Mesothelial cell of epicardium (in vitro differentiated cells): ENCODE results near the gene SULT1C3. TPM values are rescaled to one million over a fixed set of nuclear protein-coding genes. Genes with fewer than 3 reads are reported as not detected.

ENCODE experiments used
- DNase-seq, 2 experiments: peaks; one replicate each; pipeline ENCODE4 v3.0.0; 2021; ENCODE audit warnings: low spot score in 2 of 2; ENCODE audit not compliant: unreplicated experiment in 2 of 2
- H3K27ac Mint-ChIP-seq: 2 replicates; pipeline ENCODE4 v1.8.0; 2021; ENCODE audit warnings: mixed read lengths
- H3K27me3 Mint-ChIP-seq: 2 replicates; pipeline ENCODE4 v1.8.0; 2021; ENCODE audit warnings: low read depth, mixed read lengths
- H3K36me3 Mint-ChIP-seq: 2 replicates; pipeline ENCODE4 v1.8.0; 2021; ENCODE audit warnings: mixed read lengths
- H3K4me1 Mint-ChIP-seq: 2 replicates; pipeline ENCODE4 v1.8.0; 2021; ENCODE audit warnings: mixed read lengths
- H3K4me3 Mint-ChIP-seq: 2 replicates; pipeline ENCODE4 v1.8.0; 2021; ENCODE audit warnings: mild to moderate bottlenecking, moderate library complexity, mixed read lengths
- H3K9me3 Mint-ChIP-seq: 2 replicates; pipeline ENCODE4 v1.8.0; 2021; ENCODE audit warnings: mixed read lengths
- CTCF ChIP-seq: fragments of 200-600 bp; sonication (generic); IDR thresholded peaks from one replicate; pipeline ENCODE4 v1.5.0; 2021; ENCODE audit warnings: antibody characterized with exemption; ENCODE audit not compliant: unreplicated experiment
- total RNA-seq: library from RNA; stranded (reverse); gene quantifications from 3 replicates; pipeline ENCODE4 v1.2.1, GENCODE V29; 2021

Gene SULT1C3
- total RNA-seq, 1 donor from 2014 or later: not detected

GRCh38 chr2:108285616-108286015, 45.8 kb downstream of the SULT1C3 start:
- no peak overlapping the region for H3K27ac Mint-ChIP-seq
- H3K27me3 Mint-ChIP-seq: peaks cover 11% of the 10 kb centered on the region
- H3K9me3 Mint-ChIP-seq: peaks cover 6% of the 10 kb centered on the region
- H3K4me3 Mint-ChIP-seq: no peak overlapping the region
- no peak for TF ChIP-seq CTCF
- H3K4me1 Mint-ChIP-seq: peaks cover 2% of the 10 kb centered on the region
- H3K36me3 Mint-ChIP-seq: no peaks in the 10 kb centered on the region
- no peak for DNase-seq

GRCh38 chr2:108287169-108287568, 47.4 kb downstream of the SULT1C3 start:
- DNase-seq: no peak
- no peak overlapping the region for H3K27ac Mint-ChIP-seq

GRCh38 chr2:108288534-108289106, 48.9 kb downstream of the SULT1C3 start, which contains the start of gene SULT1C2:
Gene SULT1C2 (plus strand): TSS chr2:108288895. CDS start chr2:108293668, 4,773 bp downstream.
- no peak within 1 kb of the TSS for H3K27ac Mint-ChIP-seq
- H3K27me3 Mint-ChIP-seq: peaks cover 18% of the 10 kb centered on the region
- no peak within 1 kb of the TSS for H3K4me3 Mint-ChIP-seq
- peaks cover 2% of the 10 kb centered on the region for H3K4me1 Mint-ChIP-seq
- peaks cover 5% of the 10 kb centered on the region for H3K9me3 Mint-ChIP-seq
- no peak for TF ChIP-seq CTCF
- no peaks in the 10 kb centered on the region for H3K36me3 Mint-ChIP-seq
- DNase-seq: no peak

More at GRCh38 chr2:108287169-108287568, 47.4 kb downstream of the SULT1C3 start:
- Mint-ChIP-seq H3K4me3 (no peak overlapping the region), H3K9me3 (peaks cover 10% of the 10 kb centered on the region), H3K36me3 (no peaks in the 10 kb centered on the region), H3K27me3 (peaks cover 14% of the 10 kb centered on the region), H3K4me1 (peaks cover 2% of the 10 kb centered on the region)
- TF ChIP-seq CTCF: no peak

GRCh38 chr2:108293850-108294249, 54.1 kb downstream of the SULT1C3 start:
- DNase-seq: no peak
- Mint-ChIP-seq H3K36me3 (no peaks in the 10 kb centered on the region), H3K27ac (no peak overlapping the region), H3K9me3 (peaks cover 10% of the 10 kb centered on the region), H3K4me3 (no peak overlapping the region), H3K4me1 (peaks cover 2% of the 10 kb centered on the region), H3K27me3 (peaks cover 26% of the 10 kb centered on the region)
- no peak for TF ChIP-seq CTCF

GRCh38 chr2:108297436-108298141, 57.8 kb downstream of the SULT1C3 start:
- no peaks in the 10 kb centered on the region for H3K4me1 Mint-ChIP-seq
- no peak for TF ChIP-seq CTCF
- H3K4me3 Mint-ChIP-seq: no peak overlapping the region
- H3K9me3 Mint-ChIP-seq: peaks cover 5% of the 10 kb centered on the region
- H3K27me3 Mint-ChIP-seq: peaks cover 41% of the 10 kb centered on the region
- no peak overlapping the region for H3K27ac Mint-ChIP-seq
- no peak for DNase-seq
- H3K36me3 Mint-ChIP-seq: no peaks in the 10 kb centered on the region
